ENCODE results near the gene JAKMIP1.

The JAKMIP1 gene

DNA sequence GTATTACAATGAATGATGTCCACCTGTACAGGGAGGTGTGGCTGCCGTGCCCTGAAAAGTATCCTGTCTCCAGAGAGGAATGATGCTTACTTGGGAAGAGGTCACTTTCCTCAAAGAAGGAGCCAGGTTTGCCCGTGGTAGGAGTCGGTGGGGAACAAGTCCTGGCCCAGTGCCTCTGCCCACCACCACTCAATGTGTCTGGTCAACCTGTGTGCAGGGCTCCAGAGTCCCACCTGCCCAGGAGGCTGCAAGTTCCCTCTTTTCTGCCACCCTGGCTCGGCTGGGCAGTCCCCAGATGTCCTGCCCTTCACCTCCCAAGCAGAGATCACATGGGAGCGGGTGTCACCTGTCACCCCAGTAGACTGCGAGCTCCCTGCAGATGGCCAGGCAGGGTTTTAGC lies 106.7 kb downstream of the JAKMIP1 start:
- H3K4me3 ChIP-seq (ENCODE audit: low read length) = no peak overlapping the region
- no peaks in the 10 kb centered on the region for H3K79me2 ChIP-seq (ENCODE audit: control insufficient read depth, low read length)
- no peaks in the 10 kb centered on the region for H3F3A ChIP-seq (ENCODE audit: control insufficient read depth, insufficient read depth)
- H3K27ac ChIP-seq (ENCODE audit: low read depth, low read length) = no peak overlapping the region
- H3K9me3 ChIP-seq (ENCODE audit: control insufficient read depth, insufficient read depth, low read length) = no peaks in the 10 kb centered on the region
- no peaks in the 10 kb centered on the region for H3K27me3 ChIP-seq (ENCODE audit: control insufficient read depth, low read length)
- no peaks in the 10 kb centered on the region for H4K20me1 ChIP-seq (ENCODE audit: control insufficient read depth, insufficient read depth, low read depth, low read length)
- H3K4me2 ChIP-seq (ENCODE audit: low read length) = no peak overlapping the region
- no peaks in the 10 kb centered on the region for H3K4me1 ChIP-seq (ENCODE audit: control insufficient read depth, low read length)
- H3K9me2 ChIP-seq (replicated peaks; ENCODE audit: control insufficient read depth, low read length) = no peaks in the 10 kb centered on the region
- no peak for TF ChIP-seq CTCF (IDR thresholded peaks at IDR 0.05; ENCODE audit: low read depth, low read length, poor library complexity, severe bottlenecking)
- TF ChIP-seq EZH2phosphoT487 (IDR thresholded peaks at IDR 0.05; ENCODE audit: borderline replicate concordance, low read length) = no peak
- no peaks in the 10 kb centered on the region for H3K36me3 ChIP-seq (ENCODE audit: control insufficient read depth, low read length)

GRCh38 chr4:6092971-6093370 lies 107.4 kb downstream of the JAKMIP1 start:
- H3K4me1 ChIP-seq (ENCODE audit: control insufficient read depth, low read length) = no peaks in the 10 kb centered on the region
- no peak overlapping the region for H3K4me2 ChIP-seq (ENCODE audit: low read length)
- no peaks in the 10 kb centered on the region for H3K9me2 ChIP-seq (replicated peaks; ENCODE audit: control insufficient read depth, low read length)
- no peak overlapping the region for H3K4me3 ChIP-seq (ENCODE audit: low read length)
- H3K36me3 ChIP-seq (ENCODE audit: control insufficient read depth, low read length) = no peaks in the 10 kb centered on the region
- no peaks in the 10 kb centered on the region for H3F3A ChIP-seq (ENCODE audit: control insufficient read depth, insufficient read depth)
- H3K9me3 ChIP-seq (ENCODE audit: control insufficient read depth, insufficient read depth, low read length) = no peaks in the 10 kb centered on the region
- TF ChIP-seq EZH2phosphoT487 (IDR thresholded peaks at IDR 0.05; ENCODE audit: borderline replicate concordance, low read length) (no peak), CTCF (IDR thresholded peaks at IDR 0.05; ENCODE audit: low read depth, low read length, poor library complexity, severe bottlenecking) (no peak)
- no peaks in the 10 kb centered on the region for H4K20me1 ChIP-seq (ENCODE audit: control insufficient read depth, insufficient read depth, low read depth, low read length)
- H3K79me2 ChIP-seq (ENCODE audit: control insufficient read depth, low read length) = no peaks in the 10 kb centered on the region
- no peaks in the 10 kb centered on the region for H3K27me3 ChIP-seq (ENCODE audit: control insufficient read depth, low read length)
- no peak overlapping the region for H3K27ac ChIP-seq (ENCODE audit: low read depth, low read length)

GRCh38 chr4:6092131-6092530 lies 108.2 kb downstream of the JAKMIP1 start:
- no peaks in the 10 kb centered on the region for H3K9me3 ChIP-seq (ENCODE audit: control insufficient read depth, insufficient read depth, low read length)
- no peaks in the 10 kb centered on the region for H3K4me1 ChIP-seq (ENCODE audit: control insufficient read depth, low read length)
- H3K4me2 ChIP-seq (ENCODE audit: low read length) = no peak overlapping the region

More at GRCh38 chr4:6092131-6092530, 108.2 kb downstream of the JAKMIP1 start:
- no peak overlapping the region for H3K27ac ChIP-seq (ENCODE audit: low read depth, low read length)
- H3F3A ChIP-seq (ENCODE audit: control insufficient read depth, insufficient read depth) = no peaks in the 10 kb centered on the region
- H3K9me2 ChIP-seq (replicated peaks; ENCODE audit: control insufficient read depth, low read length) = no peaks in the 10 kb centered on the region
- TF ChIP-seq CTCF (IDR thresholded peaks at IDR 0.05; ENCODE audit: low read depth, low read length, poor library complexity, severe bottlenecking) = no peak
- TF ChIP-seq EZH2phosphoT487 (IDR thresholded peaks at IDR 0.05; ENCODE audit: borderline replicate concordance, low read length) = no peak
- H3K36me3 ChIP-seq (ENCODE audit: control insufficient read depth, low read length) = no peaks in the 10 kb centered on the region
- H3K27me3 ChIP-seq (ENCODE audit: control insufficient read depth, low read length) = no peaks in the 10 kb centered on the region
- no peak overlapping the region for H3K4me3 ChIP-seq (ENCODE audit: low read length)
- H3K79me2 ChIP-seq (ENCODE audit: control insufficient read depth, low read length) = no peaks in the 10 kb centered on the region
- H4K20me1 ChIP-seq (ENCODE audit: control insufficient read depth, insufficient read depth, low read depth, low read length) = no peaks in the 10 kb centered on the region
